Tibial artery (tissue), 4 donors: ENCODE results near the gene PUM1.
"Not testable (repeated sequence)": the region's sequence is repeated elsewhere in the genome, so short reads cannot be mapped to it uniquely, and the experiment has no call there.

Experiments
- DNase-seq, 2 donors: peaks; one replicate each; pipeline ENCODE4 v3.0.0-alpha.2; 2019
- H3K27ac ChIP-seq, 2 donors: fragments of 200-600 bp; sonication (generic) in 1 of 2; 1 replicate in 1 of 2; 2 replicates in 1 of 2; pipeline ENCODE4 v1.5.1; 2018 to 2019; ENCODE audit warnings: mild to moderate bottlenecking in 1 of 2
- H3K27me3 ChIP-seq, 2 donors: fragments of 200-600 bp; sonication (generic) in 1 of 2; one replicate each; pipeline versions ENCODE4 v1.5.1 to v1.6.0; 2016 to 2019
- H3K36me3 ChIP-seq, 3 donors: fragments of 200-600 bp; sonication (generic) in 2 of 3; one replicate each; pipeline ENCODE4 v1.5.1; 2016 to 2019; ENCODE audit warnings: mild to moderate bottlenecking in 2 of 3
- H3K4me1 ChIP-seq, 4 donors: fragments of 200-600 bp; sonication (generic) in 2 of 4; 1 replicate in 3 of 4; 2 replicates in 1 of 4; pipeline ENCODE4 v1.5.1; 2016 to 2019
- H3K4me3 ChIP-seq, 2 donors: fragments of 200-600 bp; sonication (generic) in 1 of 2; 1 replicate in 1 of 2; 2 replicates in 1 of 2; pipeline ENCODE4 v1.5.1; 2018 to 2019; ENCODE audit warnings: mild to moderate bottlenecking in 2 of 2
- H3K9me3 ChIP-seq, 3 donors: fragments of 200-600 bp; sonication (generic) in 1 of 3; one replicate each; pipeline ENCODE4 v1.5.1; 2016 to 2019
- CTCF ChIP-seq, 2 experiments: fragments of 200-600 bp in 1 of 2; fragments of 450-650 bp in 1 of 2; IDR thresholded peaks; one replicate each; pipeline ENCODE4 v1.5.1; 2017 to 2019; ENCODE audit warnings: antibody characterized with exemption in 2 of 2, mild to moderate bottlenecking in 1 of 2, moderate library complexity in 1 of 2
- intact Hi-C: fragments of 100-400 bp; cut with DNase I; formaldehyde crosslinking; loops from one replicate; pipeline ENCODE4 v1.15.0; 2023; ENCODE audit warnings: low total_unique reads

The PUM1 gene

GRCh38 chr1:30955448-30956015 lies 110.0 kb downstream of the PUM1 start:
- DNase-seq = no peak
- Histone ChIP-seq H3K27ac (peak overlapping the region in 1 of 2 donors; percentile 13), H3K9me3 (no peaks in the 10 kb centered on the region), H3K27me3 (no peaks in the 10 kb centered on the region), H3K4me1 (peaks cover 0 to 11% (median 0%) of the 10 kb centered on the region in 4 donors), H3K4me3 (no peak overlapping the region), H3K36me3 (peaks cover 45 to 60% (median 56%) of the 10 kb centered on the region in 3 donors)
- no peak for TF ChIP-seq CTCF (IDR thresholded peaks at IDR 0.05)
- intact Hi-C loops = no loop called here

- Histone ChIP-seq H3K27ac (no peak overlapping the region), H3K27me3 (no peaks in the 10 kb centered on the region), H3K9me3 (no peaks in the 10 kb centered on the region), H3K36me3 (peaks cover 53 to 65% (median 54%) of the 10 kb centered on the region in 3 donors), H3K4me3 (no peak overlapping the region), H3K4me1 (peaks cover 0 to 11% (median 0%) of the 10 kb centered on the region in 4 donors)
- intact Hi-C loops = no loop called here
- DNase-seq = no peak
- TF ChIP-seq CTCF (IDR thresholded peaks at IDR 0.05) = no peak
Observed at GRCh38 chr1:30953685-30954084, 111.8 kb downstream of the PUM1 start.

GRCh38 chr1:30952098-30952497 lies 113.4 kb downstream of the PUM1 start:
- H3K36me3 ChIP-seq = peaks cover 65 to 81% (median 66%) of the 10 kb centered on the region in 3 donors
- H3K27me3 ChIP-seq = no peaks in the 10 kb centered on the region
- intact Hi-C loops = no loop called here
- no peak overlapping the region for H3K4me3 ChIP-seq
- no peaks in the 10 kb centered on the region for H3K9me3 ChIP-seq
- no peak for TF ChIP-seq CTCF (IDR thresholded peaks at IDR 0.05)
- no peak overlapping the region for H3K27ac ChIP-seq
- DNase-seq = no peak
- peaks cover 0 to 11% (median 0%) of the 10 kb centered on the region in 4 donors for H3K4me1 ChIP-seq

- intact Hi-C loops = no loop called here
- TF ChIP-seq CTCF (IDR thresholded peaks at IDR 0.05) = no peak
- H3K36me3 ChIP-seq = peaks cover 73 to 85% (median 75%) of the 10 kb centered on the region in 3 donors
- H3K4me1 ChIP-seq = peaks cover 0 to 5% (median 0%) of the 10 kb centered on the region in 4 donors
- DNase-seq = no peak
- H3K27ac ChIP-seq = no peak overlapping the region
- no peaks in the 10 kb centered on the region for H3K9me3 ChIP-seq
- H3K27me3 ChIP-seq = no peaks in the 10 kb centered on the region
- no peak overlapping the region for H3K4me3 ChIP-seq
Observed at GRCh38 chr1:30950700-30951099, 114.8 kb downstream of the PUM1 start.

- TF ChIP-seq CTCF (IDR thresholded peaks at IDR 0.05) = no peak
- peaks cover 79 to 91% (median 79%) of the 10 kb centered on the region in 3 donors for H3K36me3 ChIP-seq
- intact Hi-C loops = no loop called here
- H3K9me3 ChIP-seq = no peaks in the 10 kb centered on the region
- H3K27ac ChIP-seq = no peak overlapping the region
- H3K4me3 ChIP-seq = no peak overlapping the region
- no peaks in the 10 kb centered on the region for H3K27me3 ChIP-seq
- DNase-seq = no peak
- H3K4me1 ChIP-seq = no peaks in the 10 kb centered on the region
Observed at GRCh38 chr1:30950053-30950452, 115.5 kb downstream of the PUM1 start.

GRCh38 chr1:30949487-30949838 lies 116.1 kb downstream of the PUM1 start:
- DNase-seq, intact Hi-C loops, H3K9me3 ChIP-seq, H3K27ac ChIP-seq, H3K4me1 ChIP-seq, H3K4me3 ChIP-seq, H3K27me3 ChIP-seq: not testable (repeated sequence)
- peaks cover 80 to 92% (median 81%) of the 10 kb centered on the region in 3 donors for H3K36me3 ChIP-seq

GRCh38 chr1:30948813-30949486 lies 116.6 kb downstream of the PUM1 start:
- H3K36me3 ChIP-seq = peaks cover 74 to 90% (median 78%) of the 10 kb centered on the region in 3 donors
- H3K4me3 ChIP-seq, DNase-seq, intact Hi-C loops, H3K9me3 ChIP-seq, H3K27me3 ChIP-seq, H3K4me1 ChIP-seq, H3K27ac ChIP-seq: not testable (repeated sequence)
